ENCODE measurements around the gene ROBO1. TPM values are rescaled to one million over a fixed set of nuclear protein-coding genes. Genes with fewer than 3 reads are reported as not detected.

The ROBO1 gene
- total RNA-seq, 1 experiment from 2014 or later = 33.9 TPM

DNA sequence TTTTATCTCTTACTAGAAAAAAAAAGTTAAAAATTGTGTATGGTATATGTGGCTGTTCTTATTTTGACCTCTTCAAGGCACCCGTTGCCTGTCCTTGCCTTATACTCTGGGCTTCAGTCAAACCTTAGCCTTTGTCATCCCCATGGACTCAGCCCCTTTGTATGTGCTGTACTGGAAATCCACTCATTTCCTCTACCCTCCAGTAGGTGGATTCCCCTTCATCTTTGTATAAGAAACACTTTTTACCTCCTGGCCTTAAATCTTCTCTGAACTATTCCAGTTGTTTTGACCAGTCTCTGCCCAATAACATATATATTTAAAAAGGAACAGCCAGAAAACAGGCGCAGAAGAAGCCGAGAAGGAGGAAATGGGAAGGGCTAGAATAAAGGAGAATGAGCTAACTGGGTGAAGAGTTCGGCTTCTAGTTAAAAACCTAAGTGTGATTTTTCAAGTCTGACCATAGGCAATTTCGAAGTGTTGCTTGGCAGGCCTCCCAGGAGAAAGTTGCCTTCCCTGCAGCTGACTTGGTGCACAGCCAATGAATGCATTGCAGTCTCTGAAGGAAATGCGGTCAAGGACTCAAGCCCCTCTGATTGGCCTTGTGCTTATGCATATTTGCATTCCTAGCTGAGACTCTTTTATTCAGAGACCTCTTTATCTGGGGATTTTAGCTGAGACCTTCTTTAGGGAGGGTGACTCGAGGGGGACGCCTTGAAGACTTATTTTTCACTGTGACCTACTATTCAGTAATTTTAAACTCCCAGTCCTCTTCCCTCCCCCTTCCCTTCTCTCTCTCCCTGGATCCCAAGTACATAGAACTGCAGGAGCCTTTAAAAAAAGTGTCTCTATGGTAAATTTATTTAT is 277.4 kb downstream of the ROBO1 start:
- Mint-ChIP-seq H3K4me1 (ENCODE audit: low read depth, unreplicated experiment) (no peaks in the 10 kb centered on the region), H3K36me3 (ENCODE audit: insufficient read depth, unreplicated experiment) (no peaks in the 10 kb centered on the region), H3K27me3 (ENCODE audit: unreplicated experiment) (no peaks in the 10 kb centered on the region), H3K27ac (ENCODE audit: unreplicated experiment) (no peak overlapping the region), H3K4me3 (ENCODE audit: low read depth, unreplicated experiment) (no peak overlapping the region), H3K9me3 (ENCODE audit: low read depth, unreplicated experiment) (no peaks in the 10 kb centered on the region)
- no peak for DNase-seq
- no peak for TF ChIP-seq CTCF (IDR thresholded peaks at IDR 0.05; ENCODE audit: unreplicated experiment)
- CTCF ChIA-PET = no interaction called here
- intact Hi-C loops (cut with micrococcal nuclease; ENCODE audit: unreplicated experiment) = no loop called here
- BruUV-seq (replicated peaks) = no TSS peak

GRCh38 chr3:79488407-79488806 is 279.4 kb downstream of the ROBO1 start:
- no peaks in the 10 kb centered on the region for H3K27me3 Mint-ChIP-seq (ENCODE audit: unreplicated experiment)
- no TSS peak for BruUV-seq (replicated peaks)

DNA sequence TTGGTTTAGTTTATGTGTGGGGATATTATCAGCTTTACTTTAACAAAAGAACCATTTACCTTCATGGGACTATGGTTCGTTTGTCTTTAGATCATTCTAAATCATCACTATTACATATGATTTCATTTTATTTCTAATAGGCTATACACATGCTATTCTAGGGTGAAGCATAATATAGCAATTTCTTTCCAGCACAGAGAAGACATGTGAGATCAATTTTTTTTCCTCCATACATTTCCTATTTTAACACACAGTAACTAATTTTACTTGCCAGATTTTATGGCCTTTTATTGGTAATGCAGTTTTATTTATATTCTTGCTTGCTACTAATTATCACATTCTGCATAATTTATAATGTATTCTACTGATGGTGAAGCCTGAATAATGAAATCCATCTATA is 287.1 kb downstream of the ROBO1 start:
- intact Hi-C loops (cut with micrococcal nuclease; ENCODE audit: unreplicated experiment) = no loop called here
- Mint-ChIP-seq H3K27ac (ENCODE audit: unreplicated experiment) (no peak overlapping the region), H3K27me3 (ENCODE audit: unreplicated experiment) (no peaks in the 10 kb centered on the region), H3K36me3 (ENCODE audit: insufficient read depth, unreplicated experiment) (no peaks in the 10 kb centered on the region), H3K4me3 (ENCODE audit: low read depth, unreplicated experiment) (no peak overlapping the region), H3K9me3 (ENCODE audit: low read depth, unreplicated experiment) (no peaks in the 10 kb centered on the region), H3K4me1 (ENCODE audit: low read depth, unreplicated experiment) (no peaks in the 10 kb centered on the region)
- TF ChIP-seq CTCF (IDR thresholded peaks at IDR 0.05; ENCODE audit: unreplicated experiment) = no peak
- BruUV-seq (replicated peaks) = no TSS peak
- no peak for DNase-seq
- CTCF ChIA-PET = no interaction called here

More at GRCh38 chr3:79488407-79488806, 279.4 kb downstream of the ROBO1 start:
- no peak overlapping the region for H3K27ac Mint-ChIP-seq (ENCODE audit: unreplicated experiment)
- intact Hi-C loops (cut with micrococcal nuclease; ENCODE audit: unreplicated experiment) = no loop called here
- no peaks in the 10 kb centered on the region for H3K4me1 Mint-ChIP-seq (ENCODE audit: low read depth, unreplicated experiment)
- H3K36me3 Mint-ChIP-seq (ENCODE audit: insufficient read depth, unreplicated experiment) = no peaks in the 10 kb centered on the region
- H3K4me3 Mint-ChIP-seq (ENCODE audit: low read depth, unreplicated experiment) = no peak overlapping the region
- H3K9me3 Mint-ChIP-seq (ENCODE audit: low read depth, unreplicated experiment) = no peaks in the 10 kb centered on the region
- DNase-seq = no peak
- no peak for TF ChIP-seq CTCF (IDR thresholded peaks at IDR 0.05; ENCODE audit: unreplicated experiment)
- CTCF ChIA-PET = no interaction called here

DNA sequence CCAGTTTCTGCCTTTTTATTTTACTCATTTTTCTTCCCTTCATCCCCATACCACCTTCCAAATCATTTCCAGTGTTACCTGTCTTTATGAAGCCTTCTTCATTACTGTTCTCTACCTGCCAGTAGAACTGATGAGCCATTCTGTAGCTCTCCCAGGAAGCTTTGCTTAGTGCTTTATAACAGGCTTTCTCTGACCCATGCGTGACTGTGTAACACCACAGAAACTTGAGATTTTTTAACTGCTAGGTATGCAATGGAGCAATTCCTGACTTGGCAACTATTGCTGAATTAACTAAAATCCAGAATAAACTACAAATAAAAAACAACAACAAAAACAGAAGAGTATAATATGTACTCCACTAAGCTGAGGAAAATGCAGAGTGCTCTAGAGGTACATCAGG is 289.2 kb downstream of the ROBO1 start:
- Mint-ChIP-seq H3K36me3 (ENCODE audit: insufficient read depth, unreplicated experiment) (no peaks in the 10 kb centered on the region), H3K27ac (ENCODE audit: unreplicated experiment) (no peak overlapping the region), H3K4me1 (ENCODE audit: low read depth, unreplicated experiment) (no peaks in the 10 kb centered on the region), H3K9me3 (ENCODE audit: low read depth, unreplicated experiment) (no peaks in the 10 kb centered on the region), H3K27me3 (ENCODE audit: unreplicated experiment) (no peaks in the 10 kb centered on the region), H3K4me3 (ENCODE audit: low read depth, unreplicated experiment) (no peak overlapping the region)
- DNase-seq = no peak
- TF ChIP-seq CTCF (IDR thresholded peaks at IDR 0.05; ENCODE audit: unreplicated experiment) = no peak
- CTCF ChIA-PET = no interaction called here
- intact Hi-C loops (cut with micrococcal nuclease; ENCODE audit: unreplicated experiment) = no loop called here
- BruUV-seq (replicated peaks) = no TSS peak
